ENCODE results near the gene IRF2BP2.
"Not testable (repeated sequence)": the region's sequence is repeated elsewhere in the genome, so short reads cannot be mapped to it uniquely, and the experiment has no call there.

Gene IRF2BP2

DNA sequence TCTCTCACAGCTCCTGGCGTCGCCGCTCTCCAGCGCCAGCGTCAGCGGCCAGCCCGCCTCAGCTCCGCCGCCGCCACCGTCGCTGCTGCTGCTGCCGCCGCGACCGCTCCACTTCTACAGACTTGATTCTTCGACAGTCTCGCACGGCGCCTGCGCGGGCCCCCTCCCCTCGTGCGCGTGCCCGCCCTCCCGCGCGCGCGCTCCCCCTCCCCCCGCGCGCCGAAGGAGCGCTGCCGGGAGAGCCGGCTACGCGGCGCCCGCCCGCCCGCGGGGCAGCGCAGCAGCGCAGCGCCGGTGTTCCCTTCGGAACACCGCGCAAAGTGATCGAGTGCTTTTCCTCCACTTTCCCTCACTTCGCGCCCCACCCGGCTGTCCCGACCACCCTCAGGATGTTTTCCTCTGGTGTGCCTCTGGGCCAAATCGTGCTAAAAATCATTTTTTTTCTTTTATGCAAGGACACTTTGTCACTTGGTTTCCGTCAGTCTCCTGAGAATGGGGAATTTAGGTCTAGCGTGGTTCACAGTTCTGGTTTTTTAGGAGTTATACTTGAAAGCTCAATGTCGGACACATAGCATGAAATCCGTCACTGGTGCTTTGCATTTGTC, at the start of gene IRF2BP2:
Gene IRF2BP2, minus strand, starts transcription at position 118 of the 605 bp plus-strand sequence. CDS start 684 bp downstream, outside the sequence.
- peak in 54 of 56 donors; percentile 44 to 88 (median 74) for DNase-seq

DNA sequence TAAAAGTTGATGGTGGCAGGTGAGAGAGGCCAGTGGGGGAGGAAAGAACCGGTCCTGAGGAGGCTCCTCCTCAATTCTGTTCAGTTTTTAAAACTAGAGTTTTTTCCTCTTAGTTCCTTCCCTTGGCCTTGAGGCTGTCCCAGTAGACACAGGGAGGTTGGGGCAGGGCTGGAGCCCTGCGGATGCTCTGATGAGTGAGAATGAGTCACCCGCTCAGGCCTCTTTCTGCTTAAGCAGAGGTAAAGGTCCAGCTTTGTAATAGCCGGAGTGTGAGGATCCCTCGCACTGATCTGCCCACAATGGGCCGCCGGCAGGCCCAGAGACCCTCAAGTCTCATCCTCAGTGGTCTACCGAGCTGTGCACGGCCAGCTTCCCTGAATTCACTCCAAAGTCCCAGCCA, 49.6 kb upstream of the IRF2BP2 start:
- no peak for DNase-seq

DNA sequence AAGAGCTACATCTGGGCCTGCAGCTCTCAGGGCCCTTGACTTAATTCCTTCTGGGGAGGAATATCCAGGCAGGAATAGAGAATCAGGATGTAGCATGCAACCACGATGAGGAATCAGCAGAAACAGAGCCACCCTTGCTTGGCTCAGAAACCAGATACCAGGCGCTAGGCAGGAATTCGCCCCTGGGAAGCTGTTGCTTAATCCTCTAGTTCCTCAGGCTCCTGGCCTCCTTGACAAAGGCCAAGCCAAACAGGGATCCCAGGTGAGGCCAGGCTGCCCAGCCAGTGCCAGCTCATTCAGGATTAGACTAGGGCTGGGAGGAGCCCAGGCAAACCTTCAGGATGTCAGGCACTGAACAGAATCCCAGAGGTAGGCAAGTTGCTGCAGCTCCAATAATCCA, 48.2 kb upstream of the IRF2BP2 start:
- no peak for DNase-seq

DNA sequence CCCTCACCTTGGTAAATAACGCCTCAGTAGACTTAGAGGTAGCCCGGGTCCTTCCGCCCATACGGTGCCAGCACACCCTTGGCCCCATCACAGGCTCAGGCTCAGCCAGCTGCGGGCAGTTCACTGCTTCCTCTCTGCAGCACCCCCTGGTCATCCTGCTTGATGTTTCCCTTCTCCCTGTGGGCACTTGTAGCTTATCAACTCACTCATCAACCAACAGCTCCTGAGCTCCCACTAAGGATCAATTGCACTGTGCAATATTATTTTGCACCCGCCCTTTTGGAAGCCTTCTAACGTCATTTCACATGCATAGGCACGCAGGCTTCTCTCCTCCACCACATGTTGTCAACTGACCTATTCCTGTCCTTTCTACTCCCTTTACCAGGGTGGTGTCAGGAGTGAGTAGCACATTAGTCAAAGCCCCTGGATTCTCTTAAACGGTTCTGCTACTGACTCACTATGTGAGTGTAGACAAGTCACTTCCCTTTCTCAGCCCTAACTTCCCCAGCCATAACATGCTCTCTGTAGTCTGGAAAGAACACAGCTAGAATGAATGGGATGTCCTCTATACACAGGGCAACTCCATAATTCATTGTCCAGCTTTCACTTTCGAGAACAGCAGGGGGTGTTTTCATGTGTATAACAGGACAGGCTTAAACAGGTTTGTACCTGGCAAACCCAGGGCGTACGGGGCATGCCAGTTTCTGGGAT, 47.1 kb upstream of the IRF2BP2 start:
- no peak for DNase-seq

DNA sequence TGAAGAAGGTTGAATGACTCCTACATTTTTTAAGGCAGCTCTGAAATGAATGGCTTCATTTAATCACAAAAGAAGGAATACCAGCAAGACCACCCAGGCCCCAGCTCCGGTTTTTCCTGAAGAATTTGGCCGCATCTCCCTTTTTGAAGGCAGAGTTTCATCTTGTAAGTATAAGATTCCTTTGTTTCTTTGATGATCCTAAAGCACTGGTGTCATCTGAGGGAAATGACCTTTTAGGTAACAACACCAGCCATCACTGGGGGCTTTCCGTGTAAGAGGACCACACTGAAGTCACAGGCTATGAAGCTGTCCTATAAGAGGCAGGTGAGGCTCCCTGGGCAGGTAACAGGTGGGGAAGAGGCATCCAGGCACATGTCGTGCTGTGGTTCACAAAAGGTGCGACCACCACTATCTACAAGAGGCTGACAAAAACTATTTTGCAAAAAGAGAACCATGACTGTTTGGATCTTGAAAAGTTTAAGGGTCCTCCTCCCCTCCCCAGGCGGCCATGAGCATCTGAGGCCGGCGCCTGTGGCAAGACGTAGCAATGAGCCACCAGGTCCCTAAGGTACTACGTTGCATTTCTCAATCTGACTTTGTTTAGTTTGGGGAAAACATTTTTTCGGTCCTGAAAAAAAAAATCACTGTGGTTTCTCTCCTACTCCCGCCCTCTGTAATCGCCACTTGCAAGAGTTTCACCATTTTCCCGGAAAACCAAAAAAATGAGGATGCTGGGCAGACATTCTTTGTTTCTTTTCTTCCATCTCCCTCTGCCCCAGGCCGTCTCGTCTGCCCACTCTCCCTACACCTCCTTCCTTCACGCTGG, 46.3 kb upstream of the IRF2BP2 start:
- DNase-seq: no peak

DNA sequence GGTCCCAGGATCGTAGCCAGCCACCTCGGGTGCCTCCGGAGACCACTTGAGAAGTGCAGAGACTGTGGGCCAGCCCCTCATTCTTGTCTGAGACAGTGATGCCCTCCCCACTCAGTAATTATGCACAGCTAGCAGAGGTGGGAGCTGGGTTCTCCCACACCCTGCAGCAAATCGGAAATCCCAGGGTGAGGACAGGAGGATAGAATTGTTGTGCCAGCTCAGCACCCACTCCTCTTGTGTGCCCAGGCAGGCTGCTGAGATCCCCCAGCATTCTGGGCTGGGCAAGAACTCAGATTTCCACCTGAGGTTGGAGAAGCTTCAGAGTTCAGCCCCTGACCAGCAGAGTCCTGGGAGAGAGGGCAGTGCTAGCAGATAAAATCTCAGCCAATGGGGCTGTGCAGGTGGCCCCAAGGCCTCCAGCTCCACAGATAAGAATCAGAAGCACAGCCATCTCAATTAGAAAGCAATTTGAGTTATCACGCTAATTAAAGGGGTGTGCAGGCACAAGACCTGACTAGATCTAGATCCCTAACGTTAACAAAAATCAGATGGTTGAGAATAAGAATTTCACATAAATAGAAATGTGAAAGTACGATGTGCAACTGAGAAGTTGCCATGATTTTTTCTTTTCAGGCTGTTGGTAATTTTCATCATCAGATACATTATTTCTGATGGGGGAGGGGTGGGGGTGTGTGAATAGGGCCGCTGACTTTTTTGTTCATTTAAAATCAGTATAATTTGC, 45.5 kb upstream of the IRF2BP2 start:
- no peak for DNase-seq

DNA sequence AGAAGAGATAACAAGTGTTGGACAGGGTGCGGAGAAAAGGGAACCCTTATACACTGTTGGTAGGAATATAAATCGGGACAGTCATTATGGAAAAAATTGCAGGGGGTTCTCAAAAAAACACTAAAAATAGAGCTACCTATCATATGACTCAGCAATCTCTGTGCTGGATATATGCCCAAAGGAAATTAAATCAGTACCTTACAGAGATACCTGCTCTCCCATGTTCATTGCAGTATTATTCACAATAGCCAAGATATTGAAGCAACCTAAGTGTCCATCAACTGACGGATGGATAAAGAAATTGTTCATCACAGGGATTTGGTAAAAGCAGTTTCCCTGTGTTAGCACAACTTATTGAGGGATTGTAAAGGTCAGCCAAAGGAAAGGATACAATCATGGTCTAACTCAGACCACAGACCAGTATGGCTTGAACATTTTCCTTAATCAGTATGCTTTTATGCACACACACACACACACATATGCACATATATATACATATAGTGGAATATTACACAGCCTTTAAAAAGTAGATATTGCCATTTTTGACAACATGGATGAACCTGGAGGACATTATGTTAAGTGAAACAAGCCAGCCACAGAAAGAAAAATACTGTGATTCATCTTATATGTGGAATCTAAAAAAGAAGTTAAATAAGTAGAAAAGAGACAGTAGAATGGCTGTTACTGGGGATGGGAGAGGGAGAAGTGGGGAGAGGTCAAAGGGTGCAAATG, 44.2 kb upstream of the IRF2BP2 start:
- no peak for DNase-seq

DNA sequence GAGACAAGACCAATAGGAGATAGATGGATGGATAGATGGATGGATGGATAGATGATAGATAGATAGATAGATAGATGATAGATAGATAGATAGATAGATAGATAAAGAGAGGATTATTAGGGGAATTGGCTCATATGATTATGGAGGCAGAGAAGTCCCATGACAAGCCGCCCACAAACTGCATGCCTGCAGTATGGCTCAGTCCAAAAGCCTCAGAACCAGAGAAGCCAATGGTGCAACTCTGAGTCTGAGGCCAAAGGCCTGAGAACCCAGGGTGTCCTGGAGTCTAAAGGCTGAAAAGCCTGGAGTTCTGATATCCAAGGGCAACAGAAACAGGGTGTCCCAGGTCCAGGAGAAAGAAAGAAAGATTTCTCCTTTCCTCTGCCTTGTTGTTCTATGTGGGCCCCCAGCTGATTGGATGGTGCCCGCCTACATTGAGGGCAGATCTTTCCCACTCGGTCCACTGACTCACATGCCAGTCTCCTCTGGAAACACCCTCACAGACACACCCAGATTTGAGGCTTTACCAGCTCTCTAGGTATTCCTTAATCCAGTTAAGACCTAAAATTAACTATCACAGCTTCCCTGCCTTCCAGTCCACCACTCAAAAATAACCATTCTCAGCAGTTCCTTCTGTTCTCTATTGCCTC, 39.6 kb upstream of the IRF2BP2 start:
- DNase-seq: no peak

DNA sequence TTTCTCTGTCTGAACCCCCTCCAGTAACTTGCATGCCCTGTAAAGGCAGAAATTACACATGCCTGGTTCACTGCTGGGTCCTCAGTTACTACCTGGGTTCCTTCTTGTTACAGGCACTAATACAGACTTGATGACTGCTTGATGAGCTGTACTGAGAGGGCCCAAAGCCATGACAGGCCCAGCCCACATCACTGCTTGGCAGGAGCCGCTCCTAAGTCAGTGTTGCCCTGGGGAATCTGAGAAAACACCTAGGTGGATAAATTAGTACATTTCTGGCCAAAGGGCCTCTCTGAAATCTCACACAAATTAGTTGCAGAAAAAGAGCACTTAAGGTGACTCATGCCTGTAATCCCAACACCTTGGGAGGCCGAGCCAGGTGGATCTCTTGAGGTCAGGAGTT, 37.8 kb upstream of the IRF2BP2 start:
- DNase-seq: no peak

DNA sequence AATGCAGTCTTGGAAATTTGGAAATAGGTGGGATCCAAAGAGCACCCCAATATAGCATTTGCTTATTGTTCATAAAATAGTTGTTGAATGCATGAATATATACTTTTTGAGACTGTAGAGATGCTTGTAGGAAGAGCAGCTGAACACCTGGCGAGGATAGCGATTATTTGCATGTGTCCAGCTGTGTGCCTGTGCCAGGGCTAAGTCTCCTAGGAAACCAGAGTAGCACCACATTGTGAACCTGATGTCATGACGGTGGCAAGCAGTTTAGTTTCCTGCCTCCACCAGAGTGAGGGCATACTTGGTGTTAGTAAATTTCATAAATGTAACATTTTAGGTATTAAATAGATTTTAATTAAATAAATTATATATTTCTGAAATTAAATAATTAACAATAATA, 37.3 kb upstream of the IRF2BP2 start:
- DNase-seq: no peak

DNA sequence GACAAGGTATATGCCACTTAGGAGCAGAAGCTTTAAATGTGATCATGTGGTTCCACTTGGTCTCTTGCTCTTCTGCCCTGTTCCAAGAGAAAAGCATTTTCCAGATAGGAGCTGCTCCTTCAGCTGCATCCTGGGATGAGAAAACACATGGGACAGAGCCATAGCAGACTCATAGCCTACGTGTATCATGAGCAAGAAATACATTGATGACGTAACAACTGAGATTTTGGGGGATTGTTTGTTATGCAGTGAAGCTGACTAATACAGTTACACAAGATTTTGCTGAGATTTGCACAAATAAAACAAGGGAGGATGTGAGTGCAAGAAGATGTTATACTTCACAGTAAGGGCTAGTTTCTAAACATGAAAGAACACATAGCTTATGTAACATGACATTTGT, 36.0 kb upstream of the IRF2BP2 start:
- DNase-seq: no peak

DNA sequence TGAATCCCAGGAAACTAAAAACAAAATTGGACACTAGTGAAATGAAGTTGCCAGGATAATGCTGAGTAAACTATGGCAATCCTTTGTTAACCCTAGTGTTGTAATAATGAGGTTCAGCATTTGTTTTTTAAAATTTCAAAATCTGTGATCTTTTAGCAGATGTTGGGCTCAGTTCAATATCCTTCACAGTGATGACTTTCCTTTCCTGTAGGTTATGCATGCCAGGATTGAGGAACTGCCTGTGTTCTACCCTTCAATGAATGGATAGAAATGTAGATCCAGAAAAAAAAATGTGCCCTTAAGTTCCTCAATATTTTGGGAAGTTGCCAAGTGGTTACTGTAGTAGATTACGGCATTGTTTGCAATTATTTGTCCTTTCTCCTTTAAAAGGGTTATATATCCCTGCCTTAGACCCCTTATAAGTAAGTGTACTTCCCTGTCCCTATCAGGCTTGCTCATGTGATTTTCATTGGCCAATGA, 35.5 kb upstream of the IRF2BP2 start:
- no peak for DNase-seq

DNA sequence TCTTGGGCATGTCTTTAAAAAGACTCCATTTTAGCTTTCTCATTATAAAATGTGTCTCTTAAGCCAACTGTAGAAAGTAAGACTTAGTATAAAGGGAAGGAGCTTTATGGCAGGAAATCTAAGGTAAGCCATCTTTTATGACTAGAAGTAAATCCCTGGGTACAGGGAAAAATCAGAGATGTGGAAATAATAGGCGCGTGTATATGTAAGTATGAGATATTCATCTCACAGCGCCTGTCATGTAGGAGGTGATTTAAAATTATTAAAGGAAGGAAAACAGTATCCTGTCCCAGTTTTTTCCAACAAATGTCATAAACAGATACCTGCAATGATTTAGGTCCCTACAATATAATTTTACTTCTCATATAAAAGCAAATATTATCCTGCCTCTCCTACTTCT, 35.0 kb upstream of the IRF2BP2 start:
- no peak for DNase-seq

DNA sequence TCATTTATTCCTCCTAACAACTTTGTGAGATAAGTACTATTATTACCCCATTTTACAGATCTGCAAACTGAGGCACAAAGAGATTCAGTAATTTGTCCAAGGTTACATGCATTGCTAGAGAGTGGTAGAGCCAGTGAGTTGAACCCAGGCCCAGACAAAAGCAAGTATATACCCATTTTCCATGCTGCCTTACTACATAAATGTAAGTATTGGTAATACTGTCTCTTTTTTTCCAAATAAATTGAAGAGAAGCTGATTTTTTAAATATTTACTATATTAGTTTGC, 33.8 kb upstream of the IRF2BP2 start:
- DNase-seq: no peak

DNA sequence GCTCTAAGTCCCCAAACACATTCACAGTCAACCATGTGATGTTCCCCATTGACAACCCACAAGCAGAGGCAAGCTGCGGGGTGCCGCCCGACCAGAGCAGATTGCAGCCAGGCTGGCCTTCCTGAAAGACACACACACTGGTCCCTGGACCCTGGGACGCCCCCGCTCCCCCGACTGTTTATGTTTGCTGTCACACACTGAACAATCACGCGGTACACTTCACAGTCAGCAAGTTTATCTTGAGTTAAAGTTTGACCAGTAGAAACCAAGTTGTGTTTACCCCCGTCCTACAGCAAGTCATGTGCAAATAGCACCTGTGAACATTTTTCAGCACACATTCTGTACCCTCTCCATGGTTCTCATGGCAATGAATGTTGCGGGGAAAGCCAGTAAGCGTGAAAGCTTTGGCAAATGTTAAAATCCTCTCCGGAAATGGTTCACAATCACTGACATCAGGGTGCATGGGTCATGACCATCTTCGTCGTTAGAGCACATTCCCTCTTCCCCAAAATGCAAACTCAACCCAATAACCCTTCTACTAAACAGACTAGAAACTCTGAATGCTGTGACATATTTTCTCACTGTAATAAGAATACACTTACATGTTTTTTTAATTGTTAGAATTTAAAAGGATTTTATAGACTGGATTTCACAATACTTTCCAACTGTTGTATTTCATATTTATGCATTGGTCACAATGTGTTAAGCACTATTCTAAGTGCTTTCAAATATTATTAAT, 33.3 kb upstream of the IRF2BP2 start:
- DNase-seq: no peak

DNA sequence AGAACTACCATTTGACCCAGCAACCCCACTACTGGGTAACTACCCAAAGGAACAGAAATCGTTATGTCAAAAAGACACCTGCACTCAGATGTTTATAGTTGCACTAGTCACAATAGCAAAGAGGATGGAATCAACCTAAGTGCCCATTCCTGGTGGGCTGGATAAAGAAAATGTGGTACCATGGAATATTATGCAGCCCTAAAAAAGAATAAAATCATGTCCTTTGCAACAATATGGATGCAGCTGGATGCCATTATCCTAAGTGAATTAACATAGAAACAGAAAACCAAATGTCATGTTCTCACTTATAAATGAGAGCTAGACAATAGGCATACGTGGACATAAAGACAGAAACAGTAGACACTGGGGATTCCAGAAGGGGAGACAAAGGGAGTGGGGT, 32.5 kb upstream of the IRF2BP2 start:
- DNase-seq: no peak

DNA sequence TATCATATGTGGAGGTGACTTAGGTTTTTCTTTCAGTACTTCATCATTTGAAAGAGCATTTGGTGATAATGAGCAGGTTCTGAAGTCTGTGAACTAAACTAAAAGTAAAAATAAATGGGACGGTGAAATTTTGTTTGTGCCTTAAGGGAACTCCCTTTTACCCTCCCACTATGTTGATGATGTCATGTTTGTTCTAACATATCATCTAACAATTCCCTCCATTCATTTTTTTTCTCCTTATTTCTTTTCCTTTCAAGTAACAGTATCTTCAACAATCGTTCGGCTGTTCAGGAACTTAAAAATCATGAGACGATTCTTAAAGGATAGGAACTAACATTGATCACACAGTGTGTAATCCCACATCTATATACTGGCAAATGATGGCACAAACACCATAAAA, 30.0 kb upstream of the IRF2BP2 start:
- no peak for DNase-seq

DNA sequence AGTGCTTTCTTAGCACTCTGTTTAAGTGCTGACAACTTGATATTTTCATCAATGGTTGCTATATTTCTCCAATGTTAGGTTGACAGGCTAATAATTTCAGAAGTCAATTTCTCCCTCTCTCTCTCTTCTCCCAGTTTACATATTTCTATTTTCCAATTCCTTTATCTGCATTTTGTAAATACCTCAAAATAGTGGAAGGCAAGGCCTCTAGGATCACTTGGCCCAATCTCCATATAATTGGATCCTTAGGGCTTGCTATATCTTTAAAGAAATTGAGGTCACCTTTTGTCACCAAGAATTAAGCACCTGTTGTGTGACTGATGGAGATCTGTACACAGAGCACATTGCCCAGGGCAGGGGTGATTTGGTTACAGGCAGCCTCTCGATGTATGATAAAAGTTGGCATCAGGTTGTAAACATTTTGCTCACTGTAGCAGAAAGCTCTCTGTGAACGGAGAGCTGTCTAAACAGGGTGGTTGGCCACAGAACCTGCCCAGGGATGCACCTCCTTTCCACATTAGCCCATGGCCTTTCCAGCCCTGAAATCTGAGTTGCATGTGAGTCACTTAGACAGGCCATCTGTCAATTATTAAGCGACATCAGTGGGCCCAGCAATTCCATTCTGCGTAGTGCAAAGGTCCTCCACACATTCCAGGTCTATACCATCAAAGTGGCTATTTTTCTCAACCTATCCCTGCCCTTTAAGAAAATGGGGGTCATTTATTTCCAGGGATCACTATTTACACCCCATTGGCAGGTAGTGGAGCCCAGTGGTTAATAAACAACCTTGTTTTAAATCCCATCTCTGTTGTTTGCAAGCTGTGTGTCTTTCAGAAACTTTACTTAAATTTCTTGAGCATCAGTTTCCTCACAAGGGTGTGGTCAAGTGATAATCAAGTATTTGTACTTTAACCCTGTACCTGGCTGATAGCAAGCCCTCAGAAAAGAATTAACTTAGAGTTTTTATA, 29.1 kb upstream of the IRF2BP2 start:
- no peak for DNase-seq

DNA sequence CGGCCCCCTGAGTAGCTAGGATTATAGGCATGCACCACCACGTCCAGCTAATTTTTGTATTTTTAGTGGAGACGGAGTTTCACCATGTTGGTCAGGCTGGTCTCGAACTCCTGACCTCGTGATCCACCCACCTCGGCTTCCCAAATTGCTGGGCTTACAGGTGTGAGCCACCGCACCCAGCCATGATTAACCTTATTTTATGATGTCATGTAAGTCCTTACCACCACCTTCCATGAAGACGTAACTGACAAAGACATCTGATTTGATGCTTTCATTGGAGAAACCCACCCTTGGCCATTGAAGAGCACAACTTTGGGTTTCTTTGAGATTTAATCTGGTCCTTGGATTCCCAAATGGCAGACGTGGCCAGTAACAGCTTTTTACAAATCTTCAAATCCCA, 24.9 kb upstream of the IRF2BP2 start:
- DNase-seq: not testable (repeated sequence)
